HepG2 (cell line): ENCODE results near the gene ENTPD2. TPM values are rescaled to one million over a fixed set of nuclear protein-coding genes. Genes with fewer than 3 reads are reported as not detected.

ENCODE experiments used
- MED1 ChIP-seq: sonication (generic); formaldehyde crosslinking; IDR thresholded peaks from 2 replicates; pipeline ENCODE4 v1.4.0; 2020; ENCODE audit warnings: missing genetic modification reagents
- MYNN ChIP-seq: sonication (generic); formaldehyde crosslinking; IDR thresholded peaks from 2 replicates; pipeline ENCODE4 v1.4.0; 2020; ENCODE audit warnings: mild to moderate bottlenecking, low read depth, missing genetic modification reagents
- NFE2L2 ChIP-seq: fragments of 150-350 bp; IDR thresholded peaks from 2 replicates; pipeline ENCODE4 v1.6.1; 2014; ENCODE audit warnings: low read length
- TEAD2 ChIP-seq: sonication (generic); formaldehyde crosslinking; IDR thresholded peaks from 2 replicates; pipeline ENCODE4 v1.9.0; 2021; ENCODE audit warnings: missing genetic modification reagents
- ZNF558 ChIP-seq: sonication (generic); formaldehyde crosslinking; IDR thresholded peaks from 2 replicates; pipeline ENCODE4 v1.9.0; 2022; ENCODE audit warnings: mild to moderate bottlenecking, missing genetic modification reagents, borderline replicate concordance
- ZNF75D ChIP-seq: sonication (generic); formaldehyde crosslinking; IDR thresholded peaks from 2 replicates; pipeline ENCODE4 v1.8.1; 2023; ENCODE audit warnings: missing genetic modification reagents, mild to moderate bottlenecking, borderline replicate concordance
- ZNF788 ChIP-seq: sonication (generic); formaldehyde crosslinking; IDR thresholded peaks from 2 replicates; pipeline ENCODE4 v1.5.0; 2020; ENCODE audit warnings: mild to moderate bottlenecking, missing genetic modification reagents, borderline replicate concordance
- polyA plus RNA-seq, 8 experiments: library from polyadenylated mRNA; depleted of rRNA in 3 of 8; stranded (reverse) in 7 of 8; unstranded in 1 of 8; fragments of >200 nt; fragmentation: Illumina TruSeq in 4 of 8; extraction: Trizol in 4 of 8; gene quantifications; 2 replicates each; pipeline versions ENCODE4 v1.2.1 to v1.2.3, GENCODE V29; 2011 to 2016; ENCODE audit warnings: low read depth in 4 of 8, missing spikeins in 1 of 8, mixed read lengths in 1 of 8; ENCODE audit not compliant: insufficient read depth in 1 of 8
- total RNA-seq, 5 experiments: library from RNA; depleted of rRNA; stranded (reverse); fragments of >200 nt; fragmentation: Illumina TruSeq; extraction: Trizol; gene quantifications; 2 replicates each; pipeline ENCODE4 v1.2.3, GENCODE V29; 2016; ENCODE audit warnings: low read depth in 1 of 5
- TF ChIP-seq, protein P1 (sequence below): IDR thresholded peaks from 2 replicates; pipeline ENCODE4 v1.6.1; 2016; ENCODE audit warnings: missing biosample characterization, missing genetic modification reagents, low read depth
- TF ChIP-seq, protein P2 (sequence below): IDR thresholded peaks from 2 replicates; pipeline ENCODE4 v1.6.1; 2012; ENCODE audit warnings: low read length, improper control_type of control experiment
- TF ChIP-seq, protein P3 (sequence below): sonication (generic); formaldehyde crosslinking; IDR thresholded peaks from 2 replicates; pipeline ENCODE4 v1.8.0; 2022; ENCODE audit warnings: mild to moderate bottlenecking, missing genetic modification reagents
- TF ChIP-seq, protein P4 (sequence below), 2 experiments: fragments of 450-650 bp in 1 of 2; sonication (generic) in 1 of 2; formaldehyde crosslinking; IDR thresholded peaks; 2 replicates each; pipeline versions ENCODE4 v1.5.0 to v1.8.0; 2020 to 2022; ENCODE audit warnings: mild to moderate bottlenecking in 1 of 2, missing genetic modification reagents in 1 of 2
- TF ChIP-seq, protein P5 (sequence below): IDR thresholded peaks from 2 replicates; pipeline ENCODE4 v1.6.1; 2016; ENCODE audit warnings: control low read depth
- TF ChIP-seq, protein P6 (sequence below), 2 experiments: sonication (generic) in 1 of 2; formaldehyde crosslinking in 1 of 2; IDR thresholded peaks; 2 replicates each; pipeline versions ENCODE4 v1.6.1 to v1.9.0; 2014 to 2022; ENCODE audit warnings: antibody characterized with exemption in 1 of 2, borderline replicate concordance in 1 of 2, inconsistent platforms in 1 of 2, low read depth in 1 of 2, missing genetic modification reagents in 1 of 2

ENTPD2 gene
- total and polyA plus RNA-seq, 2 of the 13 experiments (the other 11 are each of a cell fraction or from before 2014, with no cell fraction given), result 0.95 to 3.2 TPM

DNA sequence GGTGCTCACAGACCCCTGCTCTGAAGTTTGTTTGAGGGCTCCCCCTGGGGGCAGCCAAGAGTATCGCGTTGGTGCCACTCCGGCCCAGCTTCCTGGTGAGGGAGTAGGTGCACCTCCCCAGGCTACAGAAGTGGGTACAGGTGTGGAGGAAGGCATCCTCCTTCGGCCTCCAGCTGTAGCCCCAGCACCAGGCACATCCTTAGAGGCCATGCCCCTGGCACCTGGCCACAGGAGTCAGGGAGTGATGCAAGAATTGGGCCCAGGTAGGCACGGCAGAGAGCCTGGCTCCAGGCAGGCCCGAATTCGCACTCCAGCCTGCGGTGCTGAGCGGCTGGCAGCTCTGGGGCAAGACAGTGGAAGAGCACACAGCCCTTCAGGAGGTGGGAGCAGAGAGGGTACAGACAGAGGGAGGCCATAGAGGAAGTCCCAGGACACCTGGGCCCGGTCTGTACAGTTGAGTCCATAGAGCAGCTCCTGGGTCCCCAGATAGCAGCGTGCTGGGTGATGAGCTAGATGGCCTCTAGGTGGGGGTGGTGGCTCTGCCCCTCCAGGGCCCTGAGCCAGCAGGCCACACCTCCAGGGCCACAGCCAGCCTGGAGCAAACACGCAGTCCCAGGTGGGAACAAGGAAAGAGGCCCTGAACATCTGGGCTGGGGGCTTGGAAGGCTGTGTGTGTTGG is 14.1 kb upstream of the ENTPD2 start (continued):
- TF ChIP-seq ZNF75D (CRISPR knock-in tag) (no peak), ZNF788 (CRISPR knock-in tag) (no peak), MYNN (CRISPR knock-in tag) (no peak), ZNF558 (CRISPR knock-in tag) (no peak), NFE2L2 (no peak), TEAD2 (no peak), MED1 (CRISPR knock-in tag) (no peak)
- TF ChIP-seq, protein P1, sequence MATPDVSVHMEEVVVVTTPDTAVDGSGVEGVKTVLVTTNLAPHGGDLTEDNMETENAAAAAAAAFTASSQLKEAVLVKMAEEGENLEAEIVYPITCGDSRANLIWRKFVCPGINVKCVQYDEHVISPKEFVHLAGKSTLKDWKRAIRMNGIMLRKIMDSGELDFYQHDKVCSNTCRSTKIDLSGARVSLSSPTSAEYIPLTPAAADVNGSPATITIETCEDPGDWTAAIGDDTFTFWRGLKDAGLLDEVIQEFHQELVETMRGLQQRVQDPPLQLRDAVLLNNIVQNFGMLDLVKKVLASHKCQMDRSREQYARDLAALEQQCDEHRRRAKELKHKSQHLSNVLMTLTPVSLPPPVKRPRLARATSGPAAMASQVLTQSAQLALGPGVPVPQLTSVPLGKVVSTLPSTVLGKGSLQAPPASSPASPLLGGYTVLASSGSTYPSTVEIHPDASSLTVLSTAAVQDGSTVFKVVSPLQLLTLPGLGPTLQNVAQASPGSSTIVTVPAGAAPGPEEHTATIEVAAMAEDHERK, result no peak
- TF ChIP-seq, protein P2, sequence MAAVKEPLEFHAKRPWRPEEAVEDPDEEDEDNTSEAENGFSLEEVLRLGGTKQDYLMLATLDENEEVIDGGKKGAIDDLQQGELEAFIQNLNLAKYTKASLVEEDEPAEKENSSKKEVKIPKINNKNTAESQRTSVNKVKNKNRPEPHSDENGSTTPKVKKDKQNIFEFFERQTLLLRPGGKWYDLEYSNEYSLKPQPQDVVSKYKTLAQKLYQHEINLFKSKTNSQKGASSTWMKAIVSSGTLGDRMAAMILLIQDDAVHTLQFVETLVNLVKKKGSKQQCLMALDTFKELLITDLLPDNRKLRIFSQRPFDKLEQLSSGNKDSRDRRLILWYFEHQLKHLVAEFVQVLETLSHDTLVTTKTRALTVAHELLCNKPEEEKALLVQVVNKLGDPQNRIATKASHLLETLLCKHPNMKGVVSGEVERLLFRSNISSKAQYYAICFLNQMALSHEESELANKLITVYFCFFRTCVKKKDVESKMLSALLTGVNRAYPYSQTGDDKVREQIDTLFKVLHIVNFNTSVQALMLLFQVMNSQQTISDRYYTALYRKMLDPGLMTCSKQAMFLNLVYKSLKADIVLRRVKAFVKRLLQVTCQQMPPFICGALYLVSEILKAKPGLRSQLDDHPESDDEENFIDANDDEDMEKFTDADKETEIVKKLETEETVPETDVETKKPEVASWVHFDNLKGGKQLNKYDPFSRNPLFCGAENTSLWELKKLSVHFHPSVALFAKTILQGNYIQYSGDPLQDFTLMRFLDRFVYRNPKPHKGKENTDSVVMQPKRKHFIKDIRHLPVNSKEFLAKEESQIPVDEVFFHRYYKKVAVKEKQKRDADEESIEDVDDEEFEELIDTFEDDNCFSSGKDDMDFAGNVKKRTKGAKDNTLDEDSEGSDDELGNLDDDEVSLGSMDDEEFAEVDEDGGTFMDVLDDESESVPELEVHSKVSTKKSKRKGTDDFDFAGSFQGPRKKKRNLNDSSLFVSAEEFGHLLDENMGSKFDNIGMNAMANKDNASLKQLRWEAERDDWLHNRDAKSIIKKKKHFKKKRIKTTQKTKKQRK, result no peak
- TF ChIP-seq, protein P3, sequence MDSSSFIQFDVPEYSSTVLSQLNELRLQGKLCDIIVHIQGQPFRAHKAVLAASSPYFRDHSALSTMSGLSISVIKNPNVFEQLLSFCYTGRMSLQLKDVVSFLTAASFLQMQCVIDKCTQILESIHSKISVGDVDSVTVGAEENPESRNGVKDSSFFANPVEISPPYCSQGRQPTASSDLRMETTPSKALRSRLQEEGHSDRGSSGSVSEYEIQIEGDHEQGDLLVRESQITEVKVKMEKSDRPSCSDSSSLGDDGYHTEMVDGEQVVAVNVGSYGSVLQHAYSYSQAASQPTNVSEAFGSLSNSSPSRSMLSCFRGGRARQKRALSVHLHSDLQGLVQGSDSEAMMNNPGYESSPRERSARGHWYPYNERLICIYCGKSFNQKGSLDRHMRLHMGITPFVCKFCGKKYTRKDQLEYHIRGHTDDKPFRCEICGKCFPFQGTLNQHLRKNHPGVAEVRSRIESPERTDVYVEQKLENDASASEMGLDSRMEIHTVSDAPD (CRISPR knock-in tag), result peak; percentile 59; the same call in 1 of the 2 replicates
- TF ChIP-seq, protein P4, sequence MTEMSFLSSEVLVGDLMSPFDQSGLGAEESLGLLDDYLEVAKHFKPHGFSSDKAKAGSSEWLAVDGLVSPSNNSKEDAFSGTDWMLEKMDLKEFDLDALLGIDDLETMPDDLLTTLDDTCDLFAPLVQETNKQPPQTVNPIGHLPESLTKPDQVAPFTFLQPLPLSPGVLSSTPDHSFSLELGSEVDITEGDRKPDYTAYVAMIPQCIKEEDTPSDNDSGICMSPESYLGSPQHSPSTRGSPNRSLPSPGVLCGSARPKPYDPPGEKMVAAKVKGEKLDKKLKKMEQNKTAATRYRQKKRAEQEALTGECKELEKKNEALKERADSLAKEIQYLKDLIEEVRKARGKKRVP (CRISPR knock-in tag; IDR thresholded peaks at IDR 0.05), result no peak
- TF ChIP-seq, protein P5, sequence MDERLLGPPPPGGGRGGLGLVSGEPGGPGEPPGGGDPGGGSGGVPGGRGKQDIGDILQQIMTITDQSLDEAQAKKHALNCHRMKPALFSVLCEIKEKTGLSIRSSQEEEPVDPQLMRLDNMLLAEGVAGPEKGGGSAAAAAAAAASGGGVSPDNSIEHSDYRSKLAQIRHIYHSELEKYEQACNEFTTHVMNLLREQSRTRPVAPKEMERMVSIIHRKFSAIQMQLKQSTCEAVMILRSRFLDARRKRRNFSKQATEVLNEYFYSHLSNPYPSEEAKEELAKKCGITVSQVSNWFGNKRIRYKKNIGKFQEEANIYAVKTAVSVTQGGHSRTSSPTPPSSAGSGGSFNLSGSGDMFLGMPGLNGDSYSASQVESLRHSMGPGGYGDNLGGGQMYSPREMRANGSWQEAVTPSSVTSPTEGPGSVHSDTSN (CRISPR knock-in tag), result no peak
- TF ChIP-seq, protein P6, sequence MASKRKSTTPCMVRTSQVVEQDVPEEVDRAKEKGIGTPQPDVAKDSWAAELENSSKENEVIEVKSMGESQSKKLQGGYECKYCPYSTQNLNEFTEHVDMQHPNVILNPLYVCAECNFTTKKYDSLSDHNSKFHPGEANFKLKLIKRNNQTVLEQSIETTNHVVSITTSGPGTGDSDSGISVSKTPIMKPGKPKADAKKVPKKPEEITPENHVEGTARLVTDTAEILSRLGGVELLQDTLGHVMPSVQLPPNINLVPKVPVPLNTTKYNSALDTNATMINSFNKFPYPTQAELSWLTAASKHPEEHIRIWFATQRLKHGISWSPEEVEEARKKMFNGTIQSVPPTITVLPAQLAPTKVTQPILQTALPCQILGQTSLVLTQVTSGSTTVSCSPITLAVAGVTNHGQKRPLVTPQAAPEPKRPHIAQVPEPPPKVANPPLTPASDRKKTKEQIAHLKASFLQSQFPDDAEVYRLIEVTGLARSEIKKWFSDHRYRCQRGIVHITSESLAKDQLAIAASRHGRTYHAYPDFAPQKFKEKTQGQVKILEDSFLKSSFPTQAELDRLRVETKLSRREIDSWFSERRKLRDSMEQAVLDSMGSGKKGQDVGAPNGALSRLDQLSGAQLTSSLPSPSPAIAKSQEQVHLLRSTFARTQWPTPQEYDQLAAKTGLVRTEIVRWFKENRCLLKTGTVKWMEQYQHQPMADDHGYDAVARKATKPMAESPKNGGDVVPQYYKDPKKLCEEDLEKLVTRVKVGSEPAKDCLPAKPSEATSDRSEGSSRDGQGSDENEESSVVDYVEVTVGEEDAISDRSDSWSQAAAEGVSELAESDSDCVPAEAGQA (IDR thresholded peaks at IDR 0.05; ENCODE audit: low read depth), result no peak
- TF ChIP-seq, protein P6 (CRISPR knock-in tag; IDR thresholded peaks at IDR 0.05; ENCODE audit: borderline replicate concordance), result no peak
